HuH-7 (cell line): ENCODE data around the gene PLXNB3.
"Not testable (repeated sequence)": the region's sequence is repeated elsewhere in the genome, so short reads cannot be mapped to it uniquely, and the experiment has no call there.

Source experiments
- DNase-seq: peaks from one replicate; pipeline ENCODE4 v3.0.0; 2011; ENCODE audit warnings: low spot score

Gene PLXNB3

GRCh38 chrX:153732401-153732800 is 31.6 kb upstream of the PLXNB3 start:
- no peak for DNase-seq

DNA sequence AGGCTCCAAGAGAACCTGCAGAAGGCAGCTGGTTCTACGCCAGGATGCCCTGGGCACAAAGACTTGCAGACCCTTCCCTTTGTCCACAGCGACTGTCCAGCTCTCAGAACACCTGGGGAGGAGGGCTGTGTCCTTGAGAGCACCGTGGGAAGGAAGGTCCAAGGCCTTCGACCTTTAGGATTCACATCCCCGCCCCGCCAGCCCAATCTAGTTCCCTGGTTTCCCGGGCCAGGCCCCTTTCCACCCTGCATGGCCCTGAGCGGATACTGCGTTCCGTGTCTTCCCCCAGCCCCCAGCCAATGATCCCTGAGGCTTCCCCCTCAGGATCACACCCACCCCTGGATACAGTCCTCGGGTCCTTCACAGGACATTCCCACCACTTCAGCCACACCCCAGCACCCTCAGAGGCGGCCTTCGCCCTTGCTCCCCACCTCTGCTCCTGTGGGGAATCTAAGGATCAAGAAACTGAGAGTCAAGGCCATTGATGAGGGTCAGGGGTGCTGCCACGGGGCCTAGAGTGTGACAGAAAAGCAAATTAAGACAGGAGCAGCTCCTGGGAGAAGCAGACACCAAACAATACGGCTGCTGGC is 30.3 kb upstream of the PLXNB3 start:
- no peak for DNase-seq

DNA sequence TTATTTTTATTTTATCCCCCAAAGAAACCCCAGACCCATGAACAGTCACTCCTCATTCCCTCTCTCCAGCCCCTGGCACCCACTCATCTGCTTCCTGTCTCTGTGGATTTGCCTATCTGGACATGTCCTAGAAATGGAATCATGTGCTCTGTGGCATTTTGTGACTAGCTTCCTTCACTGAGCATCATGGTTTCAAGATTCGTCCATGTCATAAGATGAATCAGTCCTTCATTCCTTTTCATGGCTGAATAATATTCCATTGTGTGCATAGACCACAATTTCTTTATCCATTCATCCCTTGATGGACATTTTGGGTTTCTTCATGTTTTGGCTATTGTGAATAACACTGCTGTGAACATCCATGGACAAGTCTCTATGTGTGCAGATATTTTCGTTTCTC is 29.2 kb upstream of the PLXNB3 start:
- DNase-seq: no peak

- no peak for DNase-seq
Measured at GRCh38 chrX:153735274-153735673, 28.8 kb upstream of the PLXNB3 start.

- no peak for DNase-seq
Measured at GRCh38 chrX:153736071-153736820, 27.8 kb upstream of the PLXNB3 start.

GRCh38 chrX:153736871-153737441 is 27.1 kb upstream of the PLXNB3 start:
- DNase-seq: no peak

GRCh38 chrX:153738056-153738605 is 25.9 kb upstream of the PLXNB3 start:
- no peak for DNase-seq

- DNase-seq: no peak
Measured at GRCh38 chrX:153739754-153740486, 24.1 kb upstream of the PLXNB3 start.

DNA sequence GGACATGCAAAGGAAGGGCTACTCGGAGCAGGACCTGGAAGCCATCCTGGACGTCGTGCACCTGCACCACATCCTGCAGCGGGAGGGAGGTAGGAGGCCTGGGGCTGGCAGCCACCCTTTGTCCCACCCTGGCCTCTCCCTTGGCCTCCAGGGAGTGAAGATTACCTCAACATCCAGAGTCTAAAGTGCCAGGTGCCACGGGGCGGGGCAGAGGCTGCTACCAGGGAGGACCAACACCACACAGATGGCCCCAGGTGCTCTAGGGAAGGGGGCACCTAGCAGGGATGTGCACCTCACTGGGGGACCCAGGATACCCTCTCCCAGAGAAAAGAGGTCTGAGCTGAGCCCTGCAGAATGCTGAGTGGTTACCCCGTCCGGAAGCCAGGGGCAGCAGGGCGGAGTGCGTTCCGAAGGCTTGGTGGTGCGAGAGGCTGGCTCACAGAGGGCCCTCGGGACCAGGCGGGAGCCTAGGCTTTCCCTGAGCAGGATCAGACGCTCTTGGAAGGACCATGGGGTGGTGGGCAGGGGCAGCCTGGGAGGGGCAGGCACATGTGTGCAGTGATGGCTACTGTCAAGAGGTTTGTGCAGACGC is 23.3 kb upstream of the PLXNB3 start:
- no peak for DNase-seq

DNA sequence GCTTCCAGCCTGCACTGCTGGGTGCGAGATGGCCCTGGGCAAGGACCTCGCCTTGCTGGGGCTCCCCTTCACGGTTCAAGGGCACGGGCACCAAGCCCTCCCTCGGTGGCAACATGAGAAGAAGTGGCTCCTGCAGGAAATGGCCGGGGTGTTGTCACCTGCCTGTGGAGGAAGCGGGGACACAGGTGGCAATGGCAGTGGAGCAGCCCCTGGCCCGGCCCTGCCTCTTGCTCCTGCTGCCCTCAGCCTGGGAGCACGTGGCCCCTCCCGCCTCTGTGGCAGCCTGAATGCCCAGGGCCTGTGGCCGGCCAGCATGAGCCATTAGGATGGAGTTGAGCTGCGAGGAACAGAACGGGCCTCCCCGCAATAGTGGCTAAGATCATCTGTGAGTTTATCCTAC is 22.6 kb upstream of the PLXNB3 start:
- no peak for DNase-seq

DNA sequence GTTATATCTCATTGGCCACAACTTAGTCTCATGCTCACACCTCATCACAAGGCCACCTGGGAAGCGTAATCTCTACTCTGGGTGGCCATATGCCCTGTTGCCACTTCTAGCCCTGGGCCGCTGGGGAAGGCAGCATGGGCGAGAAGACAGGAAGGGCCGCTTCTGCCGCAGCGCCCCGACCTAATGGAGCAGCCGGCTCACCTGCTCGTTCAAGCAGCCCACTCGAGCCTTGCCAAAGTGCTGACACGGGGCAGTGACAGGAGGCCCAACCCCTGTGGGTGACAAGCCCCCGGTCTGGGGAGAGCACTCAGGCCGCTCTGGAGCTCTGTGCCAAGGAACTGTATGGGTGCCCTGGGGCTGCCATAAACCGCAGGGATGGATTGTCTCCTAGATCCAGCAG is 21.9 kb upstream of the PLXNB3 start:
- DNase-seq: not testable (repeated sequence)

DNA sequence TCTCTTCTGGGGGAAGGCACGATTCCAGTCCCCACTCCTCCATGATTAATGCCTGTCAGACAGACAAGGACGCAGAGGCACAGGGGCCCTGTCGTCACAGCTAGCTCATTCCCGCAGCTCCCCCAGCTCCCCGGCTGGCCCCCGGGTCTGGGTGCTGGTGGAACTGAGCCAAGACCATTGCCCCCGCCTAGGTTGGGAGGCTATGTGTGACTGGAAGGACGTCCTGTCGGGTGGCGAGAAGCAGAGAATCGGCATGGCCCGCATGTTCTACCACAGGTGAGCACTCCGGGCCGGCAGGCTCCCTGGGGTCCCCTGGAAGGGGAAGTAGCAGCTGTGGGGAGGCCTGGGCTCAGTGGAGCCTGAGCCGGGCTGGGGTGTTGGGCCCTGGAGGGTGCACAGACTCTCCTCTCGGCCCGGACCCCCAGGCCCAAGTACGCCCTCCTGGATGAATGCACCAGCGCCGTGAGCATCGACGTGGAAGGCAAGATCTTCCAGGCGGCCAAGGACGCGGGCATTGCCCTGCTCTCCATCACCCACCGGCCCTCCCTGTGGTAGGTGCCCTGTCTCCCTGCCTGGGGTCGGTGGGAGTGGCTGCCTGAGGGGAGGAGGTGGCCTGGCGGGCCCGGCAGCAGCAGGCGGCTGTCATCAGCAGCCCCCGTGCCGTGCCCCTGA is 21.1 kb upstream of the PLXNB3 start:
- DNase-seq: not testable (repeated sequence)

- DNase-seq: not testable (repeated sequence)
Measured at GRCh38 chrX:153743468-153744209, 20.4 kb upstream of the PLXNB3 start.

- no peak for DNase-seq
Measured at GRCh38 chrX:153744210-153745066, 19.6 kb upstream of the PLXNB3 start.

DNA sequence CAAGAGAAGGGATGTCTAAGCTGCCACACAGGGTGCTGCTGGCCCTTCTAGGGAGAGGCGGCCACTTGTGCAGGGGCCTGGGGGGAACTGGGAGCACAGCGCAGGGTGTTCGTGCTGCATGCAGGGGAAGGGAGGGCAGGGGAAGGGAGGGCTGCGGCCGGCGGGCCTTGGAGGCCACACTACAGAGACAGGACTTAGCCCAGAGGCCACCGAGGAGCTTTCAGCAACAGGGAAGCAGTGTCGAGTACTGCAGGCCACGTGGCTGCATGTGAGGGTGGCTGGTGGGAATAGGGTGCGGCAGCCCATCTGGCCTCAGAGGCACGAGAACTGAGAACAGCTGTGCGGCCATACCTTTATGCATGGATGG is 19.0 kb upstream of the PLXNB3 start:
- DNase-seq: not testable (repeated sequence)

DNA sequence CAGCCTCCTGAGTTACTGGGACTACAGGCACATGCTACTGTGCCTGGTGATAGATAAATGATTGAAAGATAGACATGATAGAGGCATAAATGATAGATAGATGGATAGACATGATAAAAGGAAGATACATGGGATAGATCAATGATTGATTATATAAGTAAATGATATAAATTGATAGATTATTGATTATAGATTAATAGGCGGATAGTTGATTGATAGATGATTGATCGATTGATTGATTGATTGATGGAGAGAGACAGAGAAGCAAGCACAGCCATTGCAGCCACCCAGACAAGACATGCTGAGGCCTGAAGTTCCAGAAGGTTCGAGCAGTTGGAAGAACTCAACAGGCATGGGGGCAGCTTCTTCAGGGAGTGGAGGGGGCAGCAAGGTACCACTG is 17.7 kb upstream of the PLXNB3 start:
- no peak for DNase-seq

- not testable (repeated sequence) for DNase-seq
Measured at GRCh38 chrX:153746991-153747390, 17.1 kb upstream of the PLXNB3 start.

- not testable (repeated sequence) for DNase-seq
Measured at GRCh38 chrX:153749017-153749416, 15.0 kb upstream of the PLXNB3 start.

- DNase-seq: no peak
Measured at GRCh38 chrX:153750127-153750774, 13.8 kb upstream of the PLXNB3 start.
